NCI-H345 (cell line): ENCODE results near the gene IREB2.
"Not testable (repeated sequence)": the region's sequence is repeated elsewhere in the genome, so short reads cannot be mapped to it uniquely, and the experiment has no call there.

Experiments
- DNase-seq: peaks from one replicate; lab custom pipeline; 2025; lab: John Stamatoyannopoulos, UW

Gene IREB2

DNA sequence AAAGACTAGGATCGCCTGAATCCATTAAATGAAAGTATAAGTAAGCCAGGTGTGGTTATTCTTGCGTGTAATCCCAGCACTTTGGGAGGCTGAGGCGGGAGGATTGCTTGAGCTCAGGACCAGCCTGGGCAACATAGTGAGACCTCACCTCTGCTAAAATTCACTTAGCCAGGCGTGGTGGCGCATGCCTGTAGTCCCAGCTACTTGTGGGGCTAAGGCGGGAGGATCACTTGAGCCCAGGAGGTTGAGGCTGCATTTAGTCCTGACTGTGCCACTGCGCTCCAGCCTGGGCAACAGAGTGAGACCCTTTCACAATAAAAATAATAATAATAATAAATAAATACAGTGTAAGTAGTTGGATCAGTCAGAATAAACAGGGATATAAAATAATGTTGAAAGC is 43.9 kb downstream of the IREB2 start:
- DNase-seq, result no peak

GRCh38 chr15:78492872-78493271 is 54.9 kb downstream of the IREB2 start:
- no peak for DNase-seq

DNA sequence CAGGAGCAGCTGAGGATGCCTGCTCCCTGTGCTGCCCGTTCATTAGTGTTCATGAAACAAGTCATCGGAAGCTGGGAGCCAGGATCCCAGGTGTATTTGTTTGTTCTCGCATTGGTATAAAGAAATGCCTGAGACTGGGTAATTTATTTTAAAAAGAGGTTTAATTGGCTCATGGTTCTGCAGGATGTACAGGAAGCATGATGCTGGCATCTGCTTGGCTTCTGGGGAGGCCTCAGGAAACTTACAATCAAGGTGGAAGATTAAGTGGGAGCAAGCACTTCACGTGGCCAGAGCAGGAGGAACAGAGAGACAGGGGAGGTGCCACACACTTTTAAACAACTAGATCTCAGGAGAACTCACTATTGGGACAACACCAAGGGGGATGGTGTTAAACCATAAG is 63.8 kb downstream of the IREB2 start:
- DNase-seq, result no peak

DNA sequence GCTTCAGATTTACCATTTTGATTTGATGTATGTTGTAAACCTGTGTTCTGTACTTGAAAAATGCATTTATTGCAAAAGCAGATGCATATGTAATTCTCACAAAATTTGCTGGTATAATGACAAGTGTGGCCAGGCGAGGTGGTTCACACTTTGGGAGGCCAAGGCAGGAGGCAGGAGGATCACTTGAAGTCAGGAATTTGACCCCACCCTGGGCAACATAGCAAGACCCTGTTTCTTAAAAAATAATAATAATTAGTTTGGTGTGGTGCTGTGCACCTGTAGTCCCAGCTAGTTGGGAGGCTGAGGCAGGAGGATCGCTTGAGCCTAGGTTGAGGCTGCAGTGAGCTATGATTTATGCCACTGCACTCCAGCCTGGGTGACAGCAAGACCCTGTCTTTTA is 64.6 kb downstream of the IREB2 start:
- DNase-seq, result no peak

DNA sequence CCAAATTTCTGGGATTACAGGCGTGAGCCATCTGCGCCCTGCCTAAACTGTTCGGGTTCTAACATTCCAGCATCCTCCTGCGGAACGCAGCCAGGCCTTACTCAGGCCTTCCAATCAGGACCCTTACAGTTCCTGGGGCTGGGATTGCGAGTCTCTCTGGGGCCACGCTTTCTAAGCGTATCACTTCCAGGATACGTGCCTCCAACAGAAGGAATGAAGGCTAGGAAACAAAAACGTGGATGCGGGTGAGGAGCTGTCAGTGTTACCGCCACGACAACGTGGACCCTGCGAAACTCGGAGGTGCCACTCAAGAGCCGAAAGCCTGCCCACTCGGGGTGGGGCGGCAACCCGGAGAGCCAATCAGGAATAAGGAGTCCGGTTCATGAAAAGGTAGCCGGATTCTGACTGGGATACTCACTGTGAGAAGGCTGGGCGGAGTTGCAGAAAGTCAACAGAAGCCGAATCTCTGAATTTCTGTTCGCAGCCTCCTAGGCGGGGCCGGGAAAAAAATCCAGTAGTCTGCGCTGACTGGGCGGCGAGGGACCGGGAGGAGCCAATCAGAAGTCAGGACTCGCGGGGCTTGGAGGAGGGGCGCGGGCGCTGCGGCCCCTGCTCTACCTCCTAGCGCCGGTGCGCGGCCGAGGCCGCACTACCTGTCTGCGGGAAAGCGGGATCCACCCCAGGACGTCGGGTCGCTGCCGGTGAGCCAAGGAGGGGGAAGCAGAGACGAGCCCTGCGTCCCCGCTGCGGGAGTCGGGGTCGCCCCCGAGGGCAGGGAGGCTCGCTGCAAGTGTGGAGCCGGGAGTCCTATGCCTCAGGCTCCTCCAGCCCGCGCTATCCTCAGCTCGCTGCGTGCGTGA is 69.2 kb downstream of the IREB2 start, which contains the start of gene HYKK:
TSS of gene HYKK (plus strand) at position 607 of the 860 bp plus-strand sequence. CDS start 5,512 bp downstream, outside the sequence.
- DNase-seq, result peak; percentile 90

DNA sequence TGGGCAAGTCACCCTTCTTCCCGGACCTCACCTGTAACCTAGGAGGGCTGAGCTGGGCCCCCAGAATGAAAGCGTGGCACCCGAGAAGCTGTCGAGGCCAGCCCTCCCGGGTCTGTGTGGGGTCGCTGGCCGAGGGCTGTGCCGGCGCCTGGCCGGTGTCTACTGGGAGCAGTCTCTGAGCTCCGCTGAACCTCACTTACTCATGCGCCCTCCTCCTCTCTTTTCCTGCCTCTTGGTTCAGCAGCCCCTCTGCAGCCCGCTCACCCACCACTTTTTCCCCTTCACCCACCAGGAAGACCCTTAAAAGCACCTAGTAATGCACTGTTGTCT is 69.8 kb downstream of the IREB2 start:
- no peak for DNase-seq

DNA sequence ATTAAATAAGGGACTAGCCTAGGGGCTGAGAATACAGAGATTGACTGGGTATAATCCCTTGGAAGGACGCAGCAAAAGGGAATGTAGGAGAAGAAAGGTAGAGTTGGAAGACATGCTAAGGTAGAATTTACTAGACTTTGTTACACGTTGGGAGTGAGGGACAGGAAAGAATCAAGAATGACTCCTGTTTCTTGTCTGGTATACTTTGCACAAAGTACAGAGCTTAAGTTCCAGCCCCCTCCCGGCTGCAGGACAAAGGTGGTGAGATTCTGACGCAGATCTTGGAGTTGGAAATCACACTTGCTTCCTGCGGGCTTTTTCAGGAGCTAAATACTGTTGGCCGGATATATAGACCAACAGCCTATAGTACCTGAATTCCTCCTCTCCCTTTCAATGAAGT is 70.3 kb downstream of the IREB2 start:
- DNase-seq, result no peak

DNA sequence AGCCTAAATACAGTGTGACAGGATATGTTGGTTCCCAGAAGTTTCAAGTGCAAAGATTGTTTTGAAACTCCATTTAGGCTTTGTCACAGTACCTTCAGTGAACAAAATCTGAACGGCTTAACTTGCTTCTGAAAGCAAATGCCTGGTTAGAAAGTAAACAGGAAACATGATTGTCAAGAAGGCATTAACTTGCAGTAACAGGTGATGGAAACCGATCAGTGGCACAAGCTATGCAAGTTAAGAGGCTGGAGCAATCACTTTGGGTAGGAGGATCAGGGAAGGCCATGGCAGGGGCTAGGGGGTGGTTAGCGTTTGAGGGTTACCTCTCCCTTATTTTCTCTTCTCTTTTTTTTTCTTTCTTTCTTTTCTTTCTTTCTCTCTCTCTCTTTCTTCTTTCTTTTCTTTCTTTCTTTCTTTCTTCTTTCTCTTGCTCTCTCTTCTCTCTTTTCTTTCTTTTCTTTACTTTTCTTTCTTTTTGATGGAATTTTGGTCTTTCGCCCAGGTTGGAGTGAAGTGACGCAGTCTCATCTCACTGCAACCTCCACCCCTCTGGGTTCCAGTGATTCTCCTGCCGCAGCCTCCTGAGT is 71.8 kb downstream of the IREB2 start:
- no peak for DNase-seq

DNA sequence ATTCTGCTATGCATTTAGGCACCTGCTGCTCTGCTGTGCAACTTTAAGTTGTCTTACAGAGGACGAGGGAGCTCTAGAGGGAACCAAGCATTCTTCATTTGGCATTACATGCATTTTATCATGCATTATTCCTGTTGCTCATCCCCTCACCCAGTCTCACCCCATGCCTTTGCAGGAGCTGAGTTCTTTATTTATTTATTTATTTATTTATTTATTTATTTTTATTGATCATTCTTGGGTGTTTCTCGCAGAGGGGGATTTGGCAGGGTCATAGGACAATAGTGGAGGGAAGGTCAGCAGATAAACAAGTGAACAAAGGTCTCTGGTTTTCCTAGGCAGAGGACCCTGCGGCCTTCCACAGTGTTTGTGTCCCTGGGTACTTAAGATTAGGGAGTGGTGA is 82.0 kb downstream of the IREB2 start:
- not testable (repeated sequence) for DNase-seq

GRCh38 chr15:78524230-78524629 is 86.2 kb downstream of the IREB2 start:
- no peak for DNase-seq

DNA sequence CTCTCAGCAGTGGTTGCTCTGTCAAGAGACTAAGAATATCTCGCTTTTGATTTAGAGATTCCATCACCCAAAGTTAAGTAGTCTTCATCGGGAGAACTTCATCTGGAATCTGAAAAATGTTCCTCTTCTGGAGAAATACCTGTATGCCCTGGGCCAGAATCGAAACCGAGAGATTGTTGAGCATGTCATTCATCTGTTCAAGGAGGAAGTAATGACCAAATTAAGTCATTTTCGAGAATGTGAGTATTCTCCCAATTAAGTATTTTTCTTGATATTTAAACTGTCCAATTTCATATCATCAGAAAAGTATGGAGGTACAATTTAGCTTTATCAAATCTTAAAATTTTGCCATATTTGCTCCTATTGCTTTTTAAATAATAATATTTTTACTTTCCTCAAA is 89.3 kb downstream of the IREB2 start:
- DNase-seq, result no peak

DNA sequence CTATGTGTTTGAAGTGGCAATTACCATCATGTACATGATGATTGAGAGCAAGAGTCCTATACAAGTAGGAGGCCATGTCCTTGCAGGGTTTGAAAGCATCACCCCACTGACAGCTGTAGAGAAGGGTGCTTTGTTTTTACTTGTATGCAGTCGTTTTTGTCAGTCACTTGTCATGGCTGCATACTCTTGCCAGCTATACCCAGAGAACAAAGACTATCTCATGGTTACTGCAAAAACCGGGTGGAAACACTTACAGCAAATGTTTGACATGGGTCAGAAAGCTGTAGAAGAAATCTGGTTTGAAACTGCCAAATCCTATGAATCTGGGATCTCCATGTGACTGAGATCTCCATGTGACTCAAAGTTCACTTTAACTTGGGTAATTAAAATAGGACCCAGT is 95.3 kb downstream of the IREB2 start:
- no peak for DNase-seq

DNA sequence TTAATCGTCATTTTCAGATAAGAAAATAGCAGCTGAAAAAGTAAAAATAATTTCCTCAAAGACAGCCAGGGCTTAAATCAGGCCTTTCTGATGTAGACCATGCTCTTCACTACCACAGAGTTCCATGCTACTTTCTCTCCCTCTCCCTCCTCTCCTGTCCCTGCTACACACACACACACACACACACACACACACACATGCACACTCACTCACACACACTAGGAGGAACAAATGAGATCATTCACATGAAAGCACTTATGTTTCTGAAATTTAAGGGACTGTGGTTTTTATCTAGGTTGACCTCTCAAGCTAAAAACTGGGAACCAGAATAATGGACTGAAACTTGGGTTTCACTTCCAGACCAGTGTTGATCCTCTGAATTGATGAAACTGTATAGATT is 98.1 kb downstream of the IREB2 start:
- no peak for DNase-seq

GRCh38 chr15:78537266-78537905 is 99.4 kb downstream of the IREB2 start:
- no peak for DNase-seq

DNA sequence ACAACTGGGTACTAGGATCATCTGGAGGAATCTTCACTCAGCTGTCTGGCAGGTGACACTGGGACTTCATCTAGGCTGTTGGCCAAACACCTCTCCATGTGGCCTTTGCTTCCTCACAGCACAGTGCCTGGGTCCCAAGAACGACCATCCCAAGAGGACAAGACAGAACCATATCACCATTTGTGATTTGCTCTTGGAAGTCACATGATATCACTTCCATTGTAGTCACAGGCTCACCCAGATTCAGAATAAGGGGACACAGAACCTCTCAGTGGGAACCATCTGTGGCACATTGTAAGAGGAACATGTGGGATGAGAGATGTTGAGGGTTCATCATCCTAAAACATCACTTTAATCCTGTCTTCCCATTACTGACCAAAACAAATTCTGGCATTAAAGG is 100.3 kb downstream of the IREB2 start:
- DNase-seq, result no peak

DNA sequence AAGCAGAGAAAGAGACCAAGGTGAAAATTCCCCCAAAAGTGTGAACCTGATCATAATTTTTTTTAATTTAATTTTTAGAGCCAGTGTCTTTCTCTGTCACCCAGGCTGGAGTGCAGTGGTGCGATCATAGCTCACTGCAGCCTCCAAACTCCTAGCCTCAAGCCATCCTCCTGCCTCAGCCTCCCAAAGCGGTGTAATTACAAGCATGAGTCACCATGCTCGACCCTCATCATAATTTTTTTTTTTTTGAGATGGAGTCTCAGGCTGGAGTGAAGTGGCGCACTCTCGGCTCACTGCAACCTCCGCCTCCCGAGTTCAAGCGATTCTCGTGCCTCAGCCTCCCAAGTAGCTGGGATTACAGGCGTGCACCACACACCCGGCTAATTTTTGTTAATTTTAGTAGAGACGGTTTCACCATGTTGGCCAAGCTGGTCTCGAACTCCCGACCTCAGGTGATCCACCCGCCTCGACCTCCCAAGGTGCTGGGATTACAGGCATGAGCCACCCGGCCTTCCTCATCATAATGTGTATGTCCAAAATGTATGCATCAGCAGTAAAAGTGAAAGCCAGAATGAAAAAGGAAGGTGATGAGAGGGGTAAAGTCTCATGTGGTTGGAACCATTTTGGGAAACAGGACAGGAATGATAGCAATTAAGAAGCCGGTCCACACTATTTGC is 101.6 kb downstream of the IREB2 start:
- DNase-seq, result not testable (repeated sequence)

- peak; percentile 85 for DNase-seq
These were observed 102.3 kb downstream of the IREB2 start, which contains the start of gene PSMA4 for GRCh38 chr15:78540141-78540870. PSMA4 (plus strand) TSS chr15:78540444; CDS start chr15:78541928, 1,484 bp downstream.

DNA sequence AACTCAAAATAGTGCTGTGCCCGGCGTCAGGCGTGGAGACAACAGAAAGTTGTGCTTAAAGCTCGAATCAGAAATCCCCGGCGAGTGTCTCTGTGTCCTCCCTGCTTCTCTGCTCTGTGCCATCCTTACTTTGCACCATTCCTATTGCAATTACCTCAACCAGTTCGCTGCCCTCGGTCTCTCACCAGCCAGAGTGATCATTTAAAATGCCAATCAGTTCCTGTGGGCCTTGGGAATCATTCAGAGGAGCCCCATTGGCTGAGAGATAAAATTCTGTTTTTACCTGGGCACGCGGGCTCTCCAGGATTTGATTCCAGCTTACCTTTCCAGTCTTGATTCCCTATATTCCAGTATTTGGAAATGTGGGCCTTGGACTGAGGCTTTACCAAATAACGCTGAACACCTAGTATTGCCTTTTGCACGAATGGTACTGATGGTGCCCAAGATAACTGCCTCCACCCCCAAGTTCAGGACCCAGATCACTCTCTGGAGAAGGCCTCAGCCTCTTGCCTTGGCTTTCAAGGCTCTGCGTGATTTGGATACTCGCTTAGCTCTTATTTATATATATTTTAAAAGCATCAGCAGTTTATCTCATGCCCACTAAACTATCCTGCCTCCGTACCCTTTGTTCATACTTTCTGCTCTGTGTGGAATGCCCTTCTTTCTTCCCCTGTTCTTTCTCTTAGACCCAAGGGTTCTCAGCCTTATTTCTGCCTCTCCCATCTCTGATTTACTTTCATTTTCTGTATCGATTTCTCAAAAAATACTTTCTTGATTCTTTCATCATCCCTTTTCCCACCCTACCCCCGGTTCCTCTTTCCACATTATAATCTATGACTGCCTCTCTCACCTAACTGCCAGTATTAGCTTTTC is 103.1 kb downstream of the IREB2 start:
- no peak for DNase-seq

DNA sequence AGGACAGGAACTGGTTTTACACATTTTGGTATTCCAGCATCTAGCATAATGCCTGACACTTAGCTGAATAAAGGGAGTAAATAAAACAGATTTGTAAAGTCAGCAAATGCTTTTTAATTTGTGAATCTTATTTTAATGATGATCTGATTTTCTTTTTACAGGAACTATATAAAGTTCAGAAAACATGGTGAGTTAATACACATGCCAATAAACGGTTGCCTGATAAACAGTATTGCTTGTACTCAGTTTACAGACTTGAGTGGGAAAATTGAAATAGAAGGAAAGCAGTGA is 103.7 kb downstream of the IREB2 start:
- DNase-seq, result no peak

GRCh38 chr15:78542647-78543046 is 104.6 kb downstream of the IREB2 start:
- DNase-seq, result no peak

- DNase-seq, result no peak
These were observed 112.2 kb downstream of the IREB2 start for GRCh38 chr15:78550194-78550593.
